WTC11 (cell line): ENCODE results near the gene CLK2.

Experiments used
- CTCF ChIP-seq: fragments of 200-600 bp; IDR thresholded peaks from 2 replicates; pipeline ENCODE4 v1.8.0; 2022; ENCODE audit warnings: antibody characterized with exemption
- GABPB1 ChIP-seq: sonication (generic); formaldehyde crosslinking; IDR thresholded peaks from 2 replicates; pipeline ENCODE4 v1.8.1; 2023; ENCODE audit warnings: mild to moderate bottlenecking, missing genetic modification reagents

- TF ChIP-seq CTCF (no peak), GABPB1 (CRISPR knock-in tag) (no peak)
These were observed 22.1 kb upstream of the CLK2 start for GRCh38 chr1:155295183-155295941.
